GM23248 (cell line): ENCODE data around the gene TWIST2. TPM values are rescaled to one million over a fixed set of nuclear protein-coding genes. Genes with fewer than 3 reads are reported as not detected.

Source experiments
- DNase-seq: peaks from one replicate; pipeline ENCODE4 v3.0.0-alpha.2; 2015
- H2AFZ ChIP-seq: fragments of 200-600 bp; sonication (generic); 2 replicates; pipeline ENCODE4 v1.6.1; 2016; ENCODE audit warnings: antibody characterized with exemption
- H3F3A ChIP-seq: fragments of 200-600 bp; sonication (generic); 2 replicates; pipeline ENCODE4 v1.6.1; 2016; ENCODE audit warnings: mild to moderate bottlenecking, antibody characterized with exemption, mixed run types; ENCODE audit not compliant: insufficient read depth
- H3K27ac ChIP-seq: fragments of 200-600 bp; sonication (generic); 2 replicates; pipeline ENCODE4 v1.5.1; 2016; ENCODE audit warnings: mild to moderate bottlenecking
- H3K27me3 ChIP-seq: fragments of 200-600 bp; sonication (generic); replicated peaks from 2 replicates; pipeline ENCODE4 v1.6.1; 2016; ENCODE audit warnings: mild to moderate bottlenecking; ENCODE audit not compliant: insufficient read depth
- H3K36me3 ChIP-seq: fragments of 200-600 bp; sonication (generic); 2 replicates; pipeline ENCODE4 v1.6.1; 2016; ENCODE audit warnings: low read depth, mild to moderate bottlenecking
- H3K4me1 ChIP-seq: fragments of 200-600 bp; sonication (generic); 2 replicates; pipeline ENCODE4 v1.6.1; 2016; ENCODE audit warnings: mild to moderate bottlenecking; ENCODE audit not compliant: insufficient read depth
- H3K4me2 ChIP-seq: fragments of 200-600 bp; sonication (generic); one replicate; pipeline ENCODE4 v1.6.1; 2016; ENCODE audit warnings: mild to moderate bottlenecking; ENCODE audit not compliant: unreplicated experiment
- H3K4me3 ChIP-seq: fragments of 200-600 bp; sonication (generic); 2 replicates; pipeline ENCODE4 v1.5.1; 2016; ENCODE audit warnings: mild to moderate bottlenecking
- H3K79me2 ChIP-seq: fragments of 200-600 bp; sonication (generic); 2 replicates; pipeline ENCODE4 v1.6.1; 2016; ENCODE audit warnings: mild to moderate bottlenecking; ENCODE audit not compliant: insufficient read depth
- H3K9ac ChIP-seq: fragments of 200-600 bp; sonication (generic); 2 replicates; pipeline ENCODE4 v1.6.1; 2016; ENCODE audit warnings: mild to moderate bottlenecking
- H3K9me2 ChIP-seq: fragments of 200-600 bp; sonication (generic); 2 replicates; pipeline ENCODE4 v1.6.1; 2016; ENCODE audit warnings: mixed run types, mild to moderate bottlenecking, moderate library complexity; ENCODE audit not compliant: insufficient read depth
- H3K9me3 ChIP-seq: fragments of 200-600 bp; sonication (generic); one replicate; pipeline ENCODE4 v1.6.1; 2017; ENCODE audit warnings: low read depth
- H4K20me1 ChIP-seq: fragments of 200-600 bp; sonication (generic); 2 replicates; pipeline ENCODE4 v1.6.0; 2016; ENCODE audit not compliant: insufficient read depth
- EZH2 ChIP-seq: fragments of 200-600 bp; sonication (generic); IDR thresholded peaks from 2 replicates; pipeline ENCODE4 v1.6.1; 2018; ENCODE audit warnings: antibody characterized with exemption, mild to moderate bottlenecking; ENCODE audit not compliant: insufficient read depth, poor library complexity, severe bottlenecking
- EZH2phosphoT487 ChIP-seq: fragments of 200-600 bp; sonication (generic); IDR thresholded peaks from 2 replicates; pipeline ENCODE4 v1.6.1; 2018; ENCODE audit warnings: antibody characterized with exemption, moderate library complexity, mild to moderate bottlenecking, low read depth; ENCODE audit not compliant: insufficient read depth
- WGBS, 2 experiments: methylation state at CpG; one replicate each; pipeline ENCODE4 v1.1.6; 2015 to 2017; ENCODE audit warnings: low lambda C conversion rate in 2 of 2, low coverage in 1 of 2; ENCODE audit errors: missing lambda C conversion rate in 2 of 2; 5-methylcytosine and 5-hydroxymethylcytosine counted together
- in situ Hi-C: fragments of 300-500 bp; cut with MboI; formaldehyde crosslinking; loops from 2 replicates; pipeline ENCODE4 v1.15.0; 2020
- polyA plus RNA-seq: library from polyadenylated mRNA; unstranded; fragments of >200 nt; fragmentation: Nextera tagmentation; extraction: Ambion mirVana; gene quantifications from 2 replicates; pipeline ENCODE4 v1.2.1, GENCODE V29; 2016
- total RNA-seq: library from RNA; depleted of rRNA; stranded (reverse); fragments of >200 nt; shearing (Covaris generic); gene quantifications from 2 replicates; pipeline ENCODE4 v1.2.3, GENCODE V29; 2014

The TWIST2 gene
- total and polyA plus RNA-seq, 2 experiments from 2014 or later = 248 to 544 TPM

- H3K4me1 ChIP-seq = peaks cover 6% of the 10 kb centered on the region
- peaks cover 23% of the 10 kb centered on the region for H3K36me3 ChIP-seq
- no peak overlapping the region for H3K9ac ChIP-seq
- H3K27ac ChIP-seq = no peak overlapping the region; the same call in 1 of the 2 replicates
- H3K79me2 ChIP-seq = peaks cover 95% of the 10 kb centered on the region
- no peak overlapping the region for H3K4me3 ChIP-seq
- peak; percentile 32 for DNase-seq
- 64 to 65% methylated on average over 20 of the region's 20 CpGs for WGBS, 2 experiments
- TF ChIP-seq EZH2phosphoT487 (no peak), EZH2 (no peak)
- peaks cover 80% of the 10 kb centered on the region for H3F3A ChIP-seq
- in situ Hi-C loops = no loop called here
- no peaks in the 10 kb centered on the region for H3K27me3 ChIP-seq
- H3K9me3 ChIP-seq = no peaks in the 10 kb centered on the region
- H4K20me1 ChIP-seq = peaks cover 18% of the 10 kb centered on the region; the same call in 1 of the 2 replicates
- no peak overlapping the region for H2AFZ ChIP-seq
- H3K9me2 ChIP-seq = no peaks in the 10 kb centered on the region
- H3K4me2 ChIP-seq = no peak overlapping the region
These were observed 58.5 kb downstream of the TWIST2 start for GRCh38 chr2:238906254-238906935.

GRCh38 chr2:238906936-238907716, 59.2 kb downstream of the TWIST2 start:
- peak overlapping the region; percentile 66 for H3K27ac ChIP-seq
- H3K4me3 ChIP-seq = no peak overlapping the region
- no peaks in the 10 kb centered on the region for H3K27me3 ChIP-seq
- H3K36me3 ChIP-seq = peaks cover 27% of the 10 kb centered on the region
- H3K9ac ChIP-seq = no peak overlapping the region
- peak; percentile 63 for DNase-seq
- peaks cover 13% of the 10 kb centered on the region; the same call in 1 of the 2 replicates for H4K20me1 ChIP-seq
- H2AFZ ChIP-seq = no peak overlapping the region
- peaks cover 76% of the 10 kb centered on the region for H3F3A ChIP-seq
- H3K9me2 ChIP-seq = no peaks in the 10 kb centered on the region
- WGBS, 2 experiments = 60 to 63% methylated on average over 19 to 20 of the region's 24 CpGs
- H3K9me3 ChIP-seq = no peaks in the 10 kb centered on the region
- in situ Hi-C loops = no loop called here
- TF ChIP-seq EZH2 = no peak
- no peak for TF ChIP-seq EZH2phosphoT487
- peaks cover 1% of the 10 kb centered on the region for H3K4me1 ChIP-seq
- H3K79me2 ChIP-seq = peaks cover 94% of the 10 kb centered on the region
- no peak overlapping the region for H3K4me2 ChIP-seq

- H3K4me3 ChIP-seq = no peak overlapping the region
- H3K9me3 ChIP-seq = no peaks in the 10 kb centered on the region
- peak overlapping the region; percentile 66 for H3K27ac ChIP-seq
- H3K36me3 ChIP-seq = peaks cover 33% of the 10 kb centered on the region
- no peak overlapping the region for H3K4me2 ChIP-seq
- H3K9ac ChIP-seq = no peak overlapping the region
- H4K20me1 ChIP-seq = peaks cover 12% of the 10 kb centered on the region; the same call in 1 of the 2 replicates
- 93 to 94% methylated on average over 5 of the region's 5 CpGs for WGBS, 2 experiments
- peaks cover 77% of the 10 kb centered on the region for H3F3A ChIP-seq
- H3K9me2 ChIP-seq = no peaks in the 10 kb centered on the region
- no peak overlapping the region for H2AFZ ChIP-seq
- H3K4me1 ChIP-seq = peaks cover 7% of the 10 kb centered on the region
- no peaks in the 10 kb centered on the region for H3K27me3 ChIP-seq
- DNase-seq = peak; percentile 24
- peaks cover 94% of the 10 kb centered on the region for H3K79me2 ChIP-seq
- no peak for TF ChIP-seq EZH2phosphoT487
- TF ChIP-seq EZH2 = no peak
- in situ Hi-C loops = no loop called here
These were observed 59.9 kb downstream of the TWIST2 start for GRCh38 chr2:238907717-238908173.
